NCI-H2081 treated with DMSO at 0.1 percent for 48 hours (cell line): ENCODE results near the gene VWF.

ENCODE experiments used
- DNase-seq: peaks from one replicate; lab custom pipeline; 2025; lab: John Stamatoyannopoulos, UW

VWF gene

DNA sequence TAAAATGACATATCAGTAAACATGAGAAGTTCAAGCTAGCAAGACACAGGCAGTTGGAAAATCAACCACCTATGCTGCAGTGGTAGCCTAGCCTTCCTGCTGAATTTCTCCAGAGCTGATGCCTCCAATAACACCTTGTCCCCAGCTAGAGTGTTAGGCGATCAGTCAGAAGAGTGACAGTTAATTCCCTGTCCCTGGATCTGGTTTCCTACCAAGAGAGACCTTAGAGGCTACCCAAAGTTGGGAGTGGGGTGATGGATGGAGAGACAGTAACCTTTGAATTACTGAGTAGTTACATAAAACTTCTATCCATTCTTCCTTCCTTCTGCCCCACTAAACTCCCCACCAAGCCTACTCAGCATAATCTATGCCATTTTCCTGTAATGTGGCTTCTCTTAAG is 177.5 kb downstream of the VWF start:
- no peak for DNase-seq

DNA sequence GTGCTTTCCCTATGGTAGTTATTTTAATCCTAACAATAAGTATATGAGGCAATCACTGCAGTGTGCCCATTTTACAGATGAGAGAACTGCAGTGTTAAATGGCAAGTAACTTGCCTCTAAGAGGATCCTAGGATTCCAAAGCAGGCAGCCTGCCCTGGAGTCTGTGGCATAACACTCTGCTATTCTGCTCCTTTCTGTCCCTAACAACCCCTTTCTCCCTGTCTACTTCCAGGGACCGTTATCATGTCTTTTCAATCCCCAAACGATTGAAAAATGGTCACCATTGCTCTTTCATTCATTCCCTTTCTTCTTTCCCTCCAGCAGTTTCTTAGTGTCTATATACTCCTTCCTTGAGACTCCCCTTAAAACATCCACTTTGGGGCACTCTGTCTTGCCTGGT is 178.1 kb downstream of the VWF start:
- no peak for DNase-seq

DNA sequence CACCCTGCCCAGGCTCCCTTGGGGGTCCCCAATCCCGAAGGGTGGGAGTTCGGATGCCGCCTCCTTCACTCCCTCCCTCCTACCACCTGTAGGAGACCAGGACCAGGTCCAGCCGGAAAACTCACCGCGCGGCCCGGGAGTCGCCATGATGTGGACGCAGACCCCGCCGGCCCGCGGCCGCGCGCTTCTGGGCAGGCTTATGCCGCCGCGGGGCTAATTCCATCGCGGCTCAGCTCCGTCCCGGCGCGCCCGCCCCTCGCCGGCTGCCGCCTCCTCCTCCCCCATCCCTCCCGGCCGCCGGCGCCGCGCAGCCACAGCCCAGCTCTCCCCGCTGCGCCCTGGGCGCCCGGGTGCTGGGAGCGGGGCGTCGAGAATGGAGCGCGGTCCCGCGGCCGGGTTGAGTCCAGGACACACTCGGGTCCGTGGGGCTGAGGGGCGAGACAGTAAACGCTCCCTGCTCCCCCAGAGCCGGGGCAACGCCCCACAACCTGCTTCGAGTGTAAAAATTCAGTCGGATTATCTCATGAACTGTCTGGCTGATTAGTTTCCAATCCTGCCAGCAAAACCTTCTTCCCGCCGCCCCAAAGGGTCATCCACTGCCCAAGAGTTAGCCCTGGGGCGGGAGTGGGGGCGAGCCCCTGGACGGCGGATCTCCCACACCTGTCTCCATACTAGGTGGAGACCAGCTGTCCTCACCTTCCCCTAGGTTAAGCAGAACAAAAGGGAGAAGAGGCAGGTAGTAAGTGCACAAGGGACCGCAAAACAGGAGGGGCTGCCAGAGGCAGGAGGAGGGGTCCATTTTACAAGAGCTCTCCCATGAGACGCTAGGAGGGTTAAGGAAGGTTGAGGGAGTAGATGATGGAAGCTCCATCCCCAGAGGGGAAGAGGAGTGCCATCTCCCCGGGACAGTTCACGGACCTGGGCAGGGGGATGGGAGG is 179.1 kb downstream of the VWF start, which contains the start of gene ANO2:
Gene ANO2, minus strand, starts transcription at position 189 of the 938 bp plus-strand sequence. Its CDS starts 42 bp downstream, at position 147.
- no peak for DNase-seq

DNA sequence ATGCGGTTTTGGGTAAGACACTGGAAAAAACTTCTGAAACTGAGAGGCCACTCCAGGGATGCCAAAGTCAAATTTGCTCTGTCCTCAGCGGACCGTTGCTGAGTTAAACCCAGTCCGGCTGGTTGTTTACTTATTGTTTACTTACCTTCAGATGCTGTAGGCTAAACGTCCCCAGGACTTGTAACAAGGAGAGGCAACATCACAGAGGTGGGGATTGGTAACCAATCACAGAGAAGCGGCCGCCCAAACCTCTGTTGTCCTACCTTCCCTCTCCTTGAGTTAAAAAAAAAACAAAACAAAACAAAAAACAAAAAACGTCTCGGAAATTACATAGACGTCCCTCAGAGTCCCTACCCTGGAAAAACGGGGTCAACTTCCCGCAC is 179.8 kb downstream of the VWF start:
- no peak for DNase-seq

DNA sequence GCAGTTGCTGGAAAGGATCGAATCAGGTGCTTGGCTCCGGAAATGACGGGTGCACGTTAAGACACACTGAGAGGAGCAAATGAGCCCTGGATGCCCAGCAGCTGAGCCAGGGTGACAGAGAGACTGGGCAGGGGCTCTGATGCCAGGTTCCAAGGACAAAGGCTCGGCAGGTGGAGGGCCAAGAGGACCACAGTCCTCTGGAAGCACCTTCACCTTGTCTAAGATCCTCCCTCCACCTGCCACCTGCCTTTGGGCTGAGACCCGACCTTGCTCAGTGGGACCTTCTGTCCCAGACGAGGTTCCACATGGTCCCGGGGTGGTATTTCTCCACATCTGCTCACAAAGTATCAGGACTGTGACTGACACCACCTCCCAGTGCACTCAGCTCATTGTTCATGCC is 180.4 kb downstream of the VWF start:
- DNase-seq: no peak

DNA sequence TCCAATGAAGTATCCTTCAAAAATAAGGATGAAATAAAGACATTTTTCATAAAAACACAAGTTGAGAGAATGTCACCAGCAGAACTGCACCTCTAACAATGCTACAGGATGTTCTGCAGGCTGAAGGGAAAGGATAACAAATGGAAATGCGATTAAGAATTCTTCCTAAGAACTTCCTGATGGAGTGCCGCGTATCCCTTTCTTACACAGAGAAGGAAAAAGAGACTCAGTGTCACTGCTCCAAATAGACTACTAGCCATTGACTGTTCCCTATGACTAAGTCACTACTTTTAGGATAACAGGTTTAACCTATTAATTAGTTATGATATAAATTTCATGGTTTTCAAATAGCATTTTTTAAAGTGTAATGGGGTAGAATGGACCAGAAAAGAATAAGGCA is 182.6 kb downstream of the VWF start:
- no peak for DNase-seq

DNA sequence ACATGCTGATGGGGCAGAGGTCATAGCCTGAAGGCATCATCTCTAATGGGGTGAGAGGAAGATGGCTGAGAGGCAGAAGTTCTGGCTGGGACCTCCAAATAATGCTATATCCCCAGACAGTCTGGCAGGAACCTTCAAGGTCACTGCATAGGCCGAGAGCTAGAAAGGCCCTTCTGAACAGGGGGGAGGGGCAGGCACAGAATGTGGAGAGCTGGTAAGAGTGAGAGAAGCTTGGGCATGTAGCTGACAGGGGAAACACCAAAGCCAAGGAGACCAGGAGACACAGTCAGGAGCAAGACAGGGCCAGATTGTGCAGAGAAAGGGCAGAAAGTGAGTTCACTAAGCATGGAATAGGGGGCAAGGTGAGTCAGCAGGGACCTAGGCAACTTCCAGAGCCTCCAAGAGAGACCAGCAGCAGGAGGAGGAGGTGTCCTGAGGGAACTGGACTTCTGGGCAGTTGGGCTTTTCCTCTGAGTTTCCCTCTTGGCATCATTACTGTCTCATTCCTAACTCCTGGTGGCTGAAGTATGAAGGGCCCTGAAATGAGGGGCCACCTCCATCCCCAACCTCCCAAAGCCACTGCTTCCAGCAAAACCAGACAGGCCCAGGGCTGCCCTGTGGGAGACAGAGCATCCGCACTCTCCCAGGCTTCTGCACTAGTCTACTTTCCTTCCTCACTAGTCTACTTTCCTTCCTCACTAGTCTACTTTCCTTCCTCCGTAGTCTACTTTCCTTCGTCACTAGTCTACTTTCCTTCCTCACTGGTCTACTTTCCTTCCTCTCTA is 196.5 kb downstream of the VWF start:
- DNase-seq: no peak

DNA sequence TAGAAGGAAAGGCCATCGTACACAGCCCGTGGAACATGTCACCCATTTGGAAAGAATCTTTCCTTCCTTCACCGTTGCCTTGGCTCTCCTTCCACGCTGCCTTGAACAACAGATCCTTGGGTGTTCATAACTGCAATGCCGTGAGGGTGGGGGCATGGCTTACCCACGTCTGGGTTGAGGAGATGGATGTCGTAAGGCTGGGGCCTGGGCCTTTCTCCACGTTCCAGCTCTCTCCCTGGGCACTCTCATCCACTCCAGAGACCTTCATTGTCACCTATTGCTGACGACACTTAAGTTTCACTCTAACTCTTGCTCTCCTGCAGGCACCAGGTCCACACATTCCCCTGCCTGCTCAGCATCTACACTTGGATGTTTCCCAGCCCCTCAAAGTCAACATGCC is 198.8 kb downstream of the VWF start:
- no peak for DNase-seq

DNA sequence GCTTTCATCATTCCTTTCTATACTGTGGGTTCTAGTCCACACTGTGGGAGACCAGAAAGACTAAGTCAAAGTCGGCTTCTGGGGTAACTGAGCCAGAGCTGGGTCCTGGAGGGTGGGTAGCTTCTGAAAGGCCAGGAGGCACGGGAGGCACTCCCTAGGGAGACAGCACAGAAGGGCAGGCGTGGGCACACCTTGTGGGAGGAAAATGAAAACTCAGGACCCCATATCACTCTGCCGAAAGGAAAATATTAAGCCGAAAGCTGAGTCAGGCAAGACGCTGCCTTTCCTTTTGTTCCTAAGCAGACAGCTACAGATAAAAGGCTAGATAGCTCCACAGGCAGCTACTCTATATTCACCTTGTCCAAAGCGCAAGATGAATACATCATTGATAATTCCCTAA is 200.1 kb downstream of the VWF start:
- DNase-seq: no peak

DNA sequence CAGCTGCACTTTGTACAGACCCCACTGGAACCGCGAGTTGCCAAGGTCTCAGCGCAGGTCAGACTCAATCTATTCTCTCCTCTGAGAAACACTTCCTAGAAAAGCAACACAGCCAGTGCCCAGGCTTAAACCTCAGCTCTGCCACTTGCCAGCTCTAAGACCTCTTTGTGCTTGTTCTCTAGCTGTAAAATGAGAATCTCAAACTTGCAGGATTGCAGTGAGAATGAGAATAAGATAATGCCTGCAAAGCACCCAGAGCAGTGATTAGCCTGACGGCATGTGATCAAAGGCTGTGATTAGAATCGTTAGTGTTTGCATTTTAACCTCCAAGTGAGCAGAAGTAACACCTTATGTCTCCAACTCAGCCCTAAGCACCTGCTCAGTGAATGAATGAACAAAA is 200.7 kb downstream of the VWF start:
- no peak for DNase-seq

DNA sequence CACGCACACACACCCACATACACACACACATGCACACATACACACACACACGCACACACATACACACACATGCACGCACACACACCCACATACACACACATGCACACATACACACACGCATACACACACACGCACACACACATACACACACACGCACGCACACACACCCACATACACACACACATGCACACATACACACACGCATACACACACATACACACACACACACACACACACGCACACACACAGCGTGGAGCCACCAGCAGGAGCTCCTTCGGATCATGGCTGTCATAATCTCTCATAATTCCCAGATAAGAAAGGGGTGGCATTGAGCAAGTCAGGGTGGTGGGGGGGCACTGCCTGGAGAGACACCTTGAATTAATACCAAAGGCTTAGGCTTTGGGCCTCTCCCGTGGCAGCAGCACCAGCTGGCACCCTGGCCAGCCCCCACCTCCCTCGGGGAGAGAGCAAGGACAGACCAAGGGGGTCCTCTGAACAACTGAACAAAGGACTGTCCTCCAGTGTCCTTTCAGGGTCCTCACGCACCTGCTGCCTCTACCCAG is 201.3 kb downstream of the VWF start:
- DNase-seq: no peak

DNA sequence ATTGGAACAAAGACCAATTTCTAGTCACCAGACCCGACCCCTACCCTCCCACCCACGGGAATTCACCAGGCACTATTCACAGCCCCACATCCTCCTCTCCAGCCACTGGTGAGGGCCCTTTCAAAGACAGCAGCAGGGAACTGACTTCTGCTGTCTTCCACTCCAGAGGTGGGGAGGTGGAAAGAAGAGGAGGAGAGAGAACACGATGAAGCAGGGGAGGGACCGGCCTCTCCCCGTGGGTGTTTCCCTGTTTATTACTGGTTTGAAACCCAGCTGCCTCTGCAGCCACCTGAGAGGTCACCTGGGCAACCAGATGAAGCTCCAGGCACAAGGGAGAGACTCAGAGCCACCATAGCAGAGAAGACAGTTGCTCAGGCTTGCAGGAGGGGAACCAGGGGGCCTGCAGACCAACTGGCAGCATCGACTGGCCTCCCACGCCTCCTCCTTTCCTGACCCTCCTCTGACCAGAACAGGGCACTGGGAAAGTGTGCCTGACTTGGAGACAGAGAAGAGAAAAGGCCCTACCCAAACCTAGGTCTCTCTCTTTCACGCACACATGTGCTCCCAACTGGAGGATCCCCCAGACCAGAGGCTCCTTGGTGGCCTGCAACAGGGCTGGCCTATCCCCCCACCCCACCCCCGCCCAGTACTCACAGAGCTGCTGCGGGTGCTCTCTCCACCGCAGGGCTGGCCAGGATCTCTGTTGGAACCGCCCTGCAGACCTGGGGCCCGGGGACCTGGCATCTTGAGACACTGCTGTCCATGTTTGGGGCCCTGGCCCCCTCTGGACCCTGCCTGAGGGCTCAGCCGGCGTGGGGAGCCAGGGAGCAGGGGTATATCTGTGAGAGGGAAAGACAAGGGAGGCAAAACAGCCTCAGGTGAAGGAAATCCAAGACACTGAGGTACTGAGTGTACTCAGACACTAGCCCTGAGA is 202.2 kb downstream of the VWF start:
- DNase-seq: no peak

DNA sequence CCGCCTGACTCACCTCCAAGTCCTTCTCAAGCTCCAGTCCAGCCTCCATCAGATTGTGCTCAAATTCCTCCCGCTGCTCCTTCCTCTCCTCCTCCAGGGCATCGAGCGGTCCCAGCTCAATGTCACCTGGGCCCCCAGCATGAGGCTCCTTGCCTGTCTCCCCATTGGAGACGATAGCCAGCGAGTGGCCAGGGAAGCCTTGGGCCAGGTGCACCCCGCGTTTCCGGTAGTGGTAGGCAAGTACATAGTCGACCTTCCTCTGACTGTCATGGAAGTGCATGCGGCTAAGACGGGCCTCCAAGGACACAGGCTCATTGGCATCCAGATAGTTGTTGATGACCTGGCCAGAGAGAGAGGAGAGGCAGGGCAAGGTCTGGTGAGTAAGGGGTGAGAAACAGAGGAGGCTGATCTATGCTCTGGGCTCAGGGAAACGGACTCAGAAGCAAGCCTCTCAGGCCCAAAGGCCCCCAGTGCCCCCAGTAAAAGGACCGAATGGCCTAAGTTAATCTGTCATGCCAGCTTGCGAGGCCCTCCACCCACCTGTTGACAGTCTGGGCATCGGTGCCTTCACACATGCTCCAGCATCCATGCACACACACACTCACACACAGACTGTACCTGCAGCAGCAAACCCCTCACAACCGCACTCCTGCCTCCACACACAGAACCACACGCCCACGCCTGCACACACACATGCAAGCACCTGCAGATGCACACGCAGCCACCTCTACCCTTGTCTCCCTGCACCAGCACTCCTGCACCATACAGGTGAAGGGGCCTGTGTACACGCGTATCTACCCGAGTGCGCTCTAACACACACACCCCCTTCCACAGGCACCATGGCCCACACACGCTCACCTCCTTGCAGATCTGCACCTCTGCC is 203.2 kb downstream of the VWF start:
- DNase-seq: no peak

DNA sequence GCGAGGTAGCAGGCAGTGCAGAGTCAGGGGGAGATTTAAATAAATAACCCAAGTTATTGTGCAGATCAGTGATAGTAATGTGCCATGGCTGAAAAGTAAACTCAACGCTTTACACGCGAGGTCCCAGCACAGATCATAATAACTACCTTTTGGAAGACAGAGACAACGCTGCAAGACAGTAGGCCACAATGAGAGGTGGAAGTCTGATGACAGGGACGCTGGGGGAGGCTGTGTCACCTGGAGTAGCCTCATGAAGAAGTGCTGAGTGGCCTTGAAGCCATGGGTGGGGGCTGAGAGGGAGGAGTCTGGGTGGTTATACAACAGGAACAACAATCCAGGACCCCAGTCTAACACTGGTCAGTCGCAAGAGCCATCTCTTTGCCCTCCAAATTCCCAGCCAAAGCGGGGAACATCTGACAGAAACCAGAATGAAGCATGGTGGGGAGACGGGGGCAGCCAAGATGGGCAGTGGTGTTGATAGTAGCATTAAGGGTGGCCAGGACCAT is 207.6 kb downstream of the VWF start:
- no peak for DNase-seq

DNA sequence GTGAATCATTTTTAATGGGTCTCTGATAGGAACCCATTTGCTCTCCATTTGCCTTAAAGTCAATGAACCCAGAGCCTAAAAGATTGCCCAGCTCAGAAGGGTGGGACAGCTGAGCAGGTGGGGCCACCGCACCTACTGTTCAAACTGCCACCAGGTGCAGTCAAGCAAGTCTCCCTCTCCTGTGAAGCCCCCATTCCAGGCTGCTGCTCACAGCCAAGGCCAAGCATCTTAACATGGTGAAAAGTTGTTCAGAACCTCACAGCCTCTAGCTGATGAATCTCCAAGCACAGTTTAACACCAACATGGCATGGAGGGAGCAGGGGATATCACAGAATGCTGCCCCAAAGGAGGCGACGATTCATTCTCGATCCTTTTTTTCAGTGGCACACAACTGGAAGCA is 209.0 kb downstream of the VWF start:
- no peak for DNase-seq

DNA sequence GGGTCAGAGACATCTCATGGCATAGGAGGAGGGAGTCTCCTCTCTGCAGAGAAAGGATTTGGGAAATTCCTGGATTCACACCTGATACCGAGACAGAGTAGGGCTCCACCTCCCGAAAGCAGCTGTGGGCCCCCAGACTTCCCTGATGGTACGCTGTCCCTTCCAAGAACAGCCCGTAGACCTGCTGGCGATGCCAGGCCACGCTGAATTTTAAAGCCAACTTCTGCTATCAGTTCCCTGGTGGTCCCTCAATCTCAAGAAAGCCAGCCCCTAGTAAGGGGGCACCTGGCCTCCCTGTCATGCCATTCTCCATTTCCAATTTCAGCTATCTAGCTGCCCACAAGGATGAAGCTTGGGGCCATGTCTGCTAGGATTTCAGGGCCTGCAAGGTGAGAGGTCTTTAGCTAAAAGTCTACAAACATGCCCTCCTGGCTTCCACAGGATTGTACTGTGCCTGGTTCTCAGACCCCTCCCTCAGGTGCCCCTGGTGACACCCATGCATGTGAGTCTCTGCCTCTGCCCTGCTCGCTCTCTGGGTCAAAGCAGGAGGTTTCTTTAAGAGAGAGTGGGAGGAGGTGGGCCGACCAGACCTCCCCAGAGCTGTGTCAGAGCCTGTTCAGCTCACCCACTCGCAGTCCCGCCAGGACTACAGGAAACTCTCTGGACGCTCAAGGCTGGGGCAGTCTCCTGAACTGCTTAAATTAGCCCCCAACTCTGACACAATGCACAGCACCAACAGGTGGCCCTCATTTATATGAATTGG is 209.9 kb downstream of the VWF start:
- DNase-seq: no peak

DNA sequence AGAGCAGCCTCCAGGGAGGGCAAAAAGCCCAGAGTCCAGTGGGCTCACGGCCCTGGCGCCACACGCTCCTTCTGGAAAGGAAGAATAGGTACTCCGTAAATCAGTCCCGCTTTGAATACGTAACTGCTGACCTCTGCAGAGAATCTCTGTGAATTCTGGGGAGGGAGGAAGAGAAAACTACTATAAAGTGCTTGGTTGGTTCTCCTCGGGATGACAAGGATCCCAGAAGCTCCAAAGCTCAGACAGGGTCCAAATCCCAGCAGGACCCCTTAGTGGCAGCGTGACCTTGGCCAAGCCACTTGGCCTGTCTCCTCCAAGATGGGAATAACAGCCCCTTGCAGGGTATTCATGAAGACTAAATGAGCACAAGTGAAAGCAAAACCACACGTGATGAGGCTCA is 211.1 kb downstream of the VWF start:
- no peak for DNase-seq

DNA sequence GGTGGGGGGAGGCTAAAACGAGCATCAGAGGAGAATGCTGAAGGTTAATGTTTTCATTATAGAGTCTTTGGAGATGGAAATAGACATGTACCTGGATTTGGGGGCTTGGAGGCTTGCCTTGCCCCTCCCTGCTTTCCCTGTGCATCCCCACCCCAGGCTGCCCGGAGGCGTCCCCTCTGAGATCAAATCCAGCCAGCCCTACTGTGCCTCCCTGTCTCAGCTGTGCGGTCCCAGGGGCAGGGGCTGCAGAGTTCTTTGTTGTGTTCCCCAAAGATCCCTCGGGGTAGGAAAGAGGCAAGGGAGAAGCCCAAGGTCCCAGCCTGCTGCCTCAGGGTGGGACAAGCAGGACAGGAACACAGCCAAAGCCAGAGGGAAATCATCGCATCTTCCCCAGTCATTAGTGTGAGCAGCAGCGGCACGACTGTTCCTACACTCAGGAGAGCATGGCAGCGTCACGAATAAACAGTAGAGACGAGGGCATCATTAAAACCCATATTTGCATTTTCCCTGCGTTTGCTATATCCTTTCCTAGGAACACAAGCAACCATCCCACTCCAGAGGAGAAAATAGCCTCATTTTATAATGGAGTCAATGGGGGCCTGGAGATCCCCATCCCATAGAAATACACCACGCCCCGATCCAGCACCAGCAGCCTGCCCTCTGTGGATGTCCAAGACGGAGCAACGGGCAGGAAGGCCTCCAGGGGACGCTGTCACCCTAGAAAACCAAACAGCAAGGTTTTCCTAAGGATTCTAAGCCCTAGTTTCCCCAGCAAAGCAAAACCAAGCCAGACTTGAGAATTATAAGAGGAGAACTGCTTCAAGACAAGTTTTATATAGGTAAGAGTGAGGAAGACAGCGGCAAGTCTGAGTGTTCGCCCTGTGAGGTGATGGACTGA is 211.8 kb downstream of the VWF start:
- no peak for DNase-seq

DNA sequence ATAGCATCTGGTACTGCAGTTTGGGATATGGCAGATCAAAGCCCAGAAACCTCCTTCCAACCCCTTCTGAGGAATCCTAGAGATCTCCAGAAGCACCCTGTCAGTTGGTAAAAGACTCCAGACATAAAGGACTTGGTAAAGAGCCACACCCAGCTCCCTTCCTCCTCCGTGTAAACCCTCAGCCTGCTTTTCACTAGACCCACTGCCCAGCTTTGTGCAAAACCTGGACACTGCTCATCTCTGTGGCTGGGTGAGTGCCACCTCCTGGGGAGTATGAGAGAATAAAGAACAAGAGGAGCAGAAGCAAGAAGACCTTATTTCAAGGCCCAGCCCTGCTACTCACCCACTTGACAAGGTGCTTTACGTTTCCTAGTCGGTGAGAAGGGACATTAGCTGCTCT is 212.5 kb downstream of the VWF start:
- no peak for DNase-seq
